IPS-11a (cell line): ENCODE data around the gene LRP1B.
"Not testable (repeated sequence)": the region's sequence is repeated elsewhere in the genome, so short reads cannot be mapped to it uniquely, and the experiment has no call there.

Experiments used
- H3K4me3 ChIP-seq: one replicate; pipeline ENCODE4 v1.5.1; 2013; ENCODE audit warnings: low read depth, low read length, control low read depth

LRP1B gene

DNA sequence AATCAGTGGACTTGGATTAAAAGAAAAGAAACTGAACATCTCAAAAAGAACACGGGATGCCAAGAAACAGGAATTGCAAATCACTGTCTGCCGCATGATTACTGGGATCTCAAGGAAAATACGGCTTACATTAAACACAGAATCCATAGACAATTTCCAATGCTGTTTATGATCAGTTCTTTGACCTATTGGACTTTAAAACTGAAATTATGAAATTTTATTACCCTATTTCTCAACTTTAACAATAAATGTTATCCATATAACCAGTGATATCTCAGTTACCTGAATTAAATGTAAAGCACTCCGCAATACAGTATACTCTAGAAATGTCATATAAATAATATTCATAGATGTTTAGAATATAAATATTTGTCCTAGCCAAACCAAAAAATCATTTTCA, 1793.8 kb downstream of the LRP1B start:
- no peak overlapping the region for H3K4me3 ChIP-seq

DNA sequence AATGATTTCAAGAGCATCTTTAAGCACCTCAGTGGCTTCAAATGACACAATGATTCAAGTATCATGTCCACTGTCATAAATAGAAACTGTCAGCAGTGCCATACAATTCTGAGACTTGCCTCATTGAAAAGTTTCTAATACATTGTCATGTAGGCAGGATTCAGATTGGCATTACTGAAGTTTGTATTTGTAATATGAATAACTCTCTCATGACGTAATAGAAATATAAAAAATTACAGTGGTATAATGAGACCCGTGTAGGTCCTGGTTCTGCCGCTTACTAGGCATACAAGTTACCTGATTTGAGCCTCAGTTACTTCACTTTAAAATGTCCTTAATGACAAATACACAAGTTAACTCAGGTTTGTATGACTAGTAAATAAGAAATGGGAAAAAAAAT, 1814.5 kb downstream of the LRP1B start:
- H3K4me3 ChIP-seq: no peak overlapping the region

DNA sequence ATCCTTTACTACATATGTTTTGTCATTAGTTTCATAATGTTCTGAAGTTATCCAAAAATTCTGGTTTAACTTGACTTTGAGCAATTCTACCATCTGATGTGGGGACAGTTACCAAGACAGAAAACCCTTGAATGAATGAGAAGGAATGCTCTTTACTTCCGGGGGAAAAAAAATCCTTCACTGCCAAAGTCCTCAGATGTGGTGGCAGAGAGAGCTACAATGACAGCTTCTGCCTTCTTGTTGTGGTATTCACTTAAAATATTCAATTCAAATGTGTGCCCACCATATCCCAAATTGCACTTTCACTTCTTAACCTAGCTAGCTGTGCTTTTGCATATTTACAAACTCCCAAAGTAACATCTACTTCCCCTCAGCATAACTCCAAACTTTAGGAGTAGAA, 1818.9 kb downstream of the LRP1B start:
- H3K4me3 ChIP-seq: no peak overlapping the region

DNA sequence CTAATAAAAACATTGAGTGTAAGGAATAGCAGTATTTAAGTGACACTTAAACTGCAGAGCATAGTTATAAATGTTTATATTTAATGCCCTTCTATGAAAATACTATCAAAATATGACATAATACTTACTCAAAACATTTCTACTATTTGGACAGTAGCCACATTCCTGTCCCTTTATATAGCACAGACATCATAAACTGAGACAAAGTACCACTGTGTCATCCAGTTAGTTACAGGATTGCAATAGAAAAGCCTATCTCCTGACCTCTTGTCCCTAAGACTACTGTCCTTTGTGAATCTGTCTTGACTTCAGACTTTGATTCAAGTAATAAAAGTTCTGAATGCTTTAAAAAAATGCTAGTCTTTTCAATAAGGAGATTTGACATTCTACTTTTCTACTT, 1822.1 kb downstream of the LRP1B start:
- H3K4me3 ChIP-seq: no peak overlapping the region

DNA sequence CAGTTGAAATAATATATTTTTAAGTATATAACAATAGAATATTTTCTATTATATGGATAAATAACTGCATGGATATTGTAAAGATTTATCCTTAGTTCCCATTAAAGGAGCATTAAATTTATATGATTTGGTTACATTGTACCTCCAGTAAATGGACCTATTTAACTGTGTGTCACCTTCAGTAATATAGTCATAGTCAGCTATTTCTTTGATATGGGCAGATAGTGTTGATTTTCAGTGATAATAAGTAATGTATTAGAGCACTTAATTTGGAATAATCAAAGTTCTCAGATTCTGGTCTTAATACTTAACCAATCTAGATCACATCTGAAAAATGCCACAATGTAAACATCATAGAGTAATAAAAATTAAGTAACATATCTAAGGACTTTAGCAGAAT, 1823.3 kb downstream of the LRP1B start:
- H3K4me3 ChIP-seq: no peak overlapping the region

DNA sequence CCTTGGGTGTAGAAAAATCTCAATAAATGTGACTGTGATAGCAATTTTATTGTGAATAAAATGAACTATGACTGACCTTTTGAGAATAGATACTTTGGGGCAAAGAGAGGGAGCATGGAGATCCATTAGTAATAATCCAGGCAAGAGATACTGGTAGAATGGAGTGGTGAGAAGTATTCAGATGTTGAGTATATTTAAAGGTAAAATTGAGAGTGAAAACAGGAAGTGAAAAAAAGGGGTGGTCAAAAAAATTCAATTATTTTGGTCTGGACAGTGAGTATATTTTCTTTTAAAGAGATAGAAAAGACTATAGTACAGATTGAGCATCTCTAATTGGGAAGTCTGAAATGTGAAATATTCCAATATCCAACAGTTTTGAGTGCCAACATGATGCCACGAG, 1835.0 kb downstream of the LRP1B start:
- H3K4me3 ChIP-seq: no peak overlapping the region

DNA sequence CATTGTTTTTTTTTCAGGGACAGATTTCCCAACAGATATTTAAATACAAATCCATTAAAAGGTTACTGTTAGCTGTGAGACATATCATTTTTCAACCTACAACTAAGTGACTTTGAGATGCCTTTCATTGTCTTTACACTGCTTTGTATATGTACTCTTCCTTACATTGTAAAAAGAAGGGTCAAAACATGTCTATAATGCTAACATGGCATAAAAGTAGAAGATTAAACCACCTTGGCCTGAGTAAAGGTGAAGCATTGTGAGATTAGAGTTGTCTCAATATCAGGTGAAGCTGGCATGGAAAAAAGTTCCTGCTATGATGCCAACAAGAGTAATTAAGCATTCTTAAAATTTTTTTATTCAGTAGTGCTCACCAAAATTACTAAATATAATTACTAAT, 1842.1 kb downstream of the LRP1B start:
- H3K4me3 ChIP-seq: no peak overlapping the region

DNA sequence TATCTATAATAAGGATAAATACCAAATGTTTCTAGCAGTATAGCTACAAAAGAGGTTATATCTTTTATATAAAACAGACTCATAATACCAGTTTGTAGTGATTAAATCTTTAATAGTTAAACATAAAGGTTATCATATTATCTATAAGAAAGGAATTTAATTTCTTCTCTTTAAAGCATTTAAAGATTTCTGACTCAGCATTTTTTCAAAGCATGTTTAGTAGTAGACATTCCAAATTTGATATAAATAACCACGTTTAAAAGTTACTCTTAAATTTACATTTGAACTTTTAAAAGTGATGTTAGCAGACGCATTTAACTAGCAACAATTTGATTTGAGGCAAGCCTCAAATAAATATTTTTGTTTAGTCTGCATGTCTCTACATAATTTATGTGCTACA, 1842.6 kb downstream of the LRP1B start:
- H3K4me3 ChIP-seq: no peak overlapping the region

DNA sequence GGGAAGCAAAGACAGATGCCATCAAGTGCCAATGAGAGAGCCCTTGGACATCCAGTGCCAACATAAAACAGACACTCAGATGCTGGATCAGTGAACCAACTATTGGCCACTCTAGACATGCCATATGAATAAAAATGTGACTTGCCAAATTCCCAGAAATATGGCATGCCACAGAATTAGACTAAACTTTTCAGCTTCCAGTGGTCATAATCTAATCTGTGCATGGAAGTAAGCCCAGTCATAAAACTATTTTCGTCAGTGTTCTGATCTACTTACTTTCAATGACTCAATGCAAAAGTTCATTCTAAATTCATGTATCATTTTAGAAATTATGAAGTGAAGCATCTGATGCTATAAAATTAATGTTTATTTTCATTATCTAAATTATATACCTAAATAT, 1844.4 kb downstream of the LRP1B start:
- H3K4me3 ChIP-seq: no peak overlapping the region

DNA sequence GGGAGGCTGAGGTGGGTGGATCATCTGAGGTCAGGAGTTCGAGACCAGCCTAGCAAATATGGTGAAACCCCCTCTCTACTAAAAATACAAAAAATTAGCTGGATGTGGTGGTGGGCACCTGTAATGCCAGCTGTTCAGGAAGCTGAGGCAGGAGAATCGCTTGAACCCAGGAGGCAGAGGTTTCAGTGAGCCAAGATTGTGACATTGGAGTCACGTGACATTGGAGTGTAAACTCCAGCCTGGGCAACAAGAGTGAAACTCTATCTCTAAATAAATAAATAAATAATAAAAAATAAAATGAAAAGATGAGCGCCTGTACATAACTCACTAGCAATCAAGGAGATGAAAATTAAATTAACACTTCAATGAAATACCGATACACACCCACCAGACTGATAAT, 1853.5 kb downstream of the LRP1B start:
- not testable (repeated sequence) for H3K4me3 ChIP-seq

DNA sequence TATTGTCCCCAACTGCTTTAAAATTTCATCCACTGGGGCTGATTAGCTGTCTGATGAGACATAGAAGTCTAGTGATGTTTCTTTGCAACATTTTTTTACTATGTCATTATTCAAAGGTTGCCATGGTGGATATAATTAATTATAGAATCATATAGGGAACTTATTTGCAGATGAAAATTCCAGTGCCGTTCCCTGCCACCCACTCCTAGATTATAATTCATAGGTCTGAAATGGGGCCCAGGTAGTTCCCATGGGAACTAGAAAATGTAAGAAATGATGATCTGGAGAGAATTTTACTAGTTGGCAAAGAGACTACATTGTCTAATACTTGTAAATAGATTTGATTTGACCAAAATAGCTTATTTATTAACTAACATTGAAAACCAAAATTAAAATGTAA, 1854.2 kb downstream of the LRP1B start:
- H3K4me3 ChIP-seq: no peak overlapping the region

DNA sequence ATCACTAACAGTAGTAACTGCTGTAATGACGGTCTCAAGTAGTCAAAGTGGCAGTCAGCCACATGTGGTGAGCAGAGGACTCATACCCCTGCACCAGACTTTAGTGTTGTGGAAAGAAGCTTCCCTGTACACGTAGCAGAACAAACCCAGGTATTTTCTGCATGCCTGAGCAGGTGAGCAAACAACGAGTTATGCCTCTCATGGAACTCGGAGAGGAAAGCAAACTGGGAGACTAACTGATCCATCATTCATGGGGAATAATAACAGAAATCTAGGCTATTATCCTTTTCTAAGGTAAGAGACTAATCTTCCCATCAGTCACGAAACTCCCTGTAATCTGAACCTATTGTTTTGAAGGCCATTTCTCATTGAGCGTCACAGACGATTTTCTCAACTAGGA, 1855.4 kb downstream of the LRP1B start:
- no peak overlapping the region for H3K4me3 ChIP-seq

DNA sequence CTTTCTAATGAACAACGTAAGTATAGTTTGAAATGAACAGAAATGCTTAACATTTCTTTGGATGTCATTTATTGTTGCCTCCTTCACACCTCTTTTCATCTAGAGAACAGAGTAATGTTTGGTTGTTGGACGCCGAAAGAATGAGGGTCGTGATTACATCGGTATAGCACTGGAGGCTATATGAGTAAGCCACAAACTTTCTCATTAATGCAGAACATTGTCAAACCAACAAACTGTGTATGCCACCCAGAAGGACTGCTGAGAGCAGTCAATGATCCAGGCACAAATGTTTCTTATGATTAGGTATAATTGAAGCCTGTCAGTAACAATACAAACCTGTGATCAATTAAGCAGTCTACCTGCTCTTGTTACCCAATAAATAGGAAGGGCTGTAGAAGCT, 1855.9 kb downstream of the LRP1B start:
- H3K4me3 ChIP-seq: no peak overlapping the region

DNA sequence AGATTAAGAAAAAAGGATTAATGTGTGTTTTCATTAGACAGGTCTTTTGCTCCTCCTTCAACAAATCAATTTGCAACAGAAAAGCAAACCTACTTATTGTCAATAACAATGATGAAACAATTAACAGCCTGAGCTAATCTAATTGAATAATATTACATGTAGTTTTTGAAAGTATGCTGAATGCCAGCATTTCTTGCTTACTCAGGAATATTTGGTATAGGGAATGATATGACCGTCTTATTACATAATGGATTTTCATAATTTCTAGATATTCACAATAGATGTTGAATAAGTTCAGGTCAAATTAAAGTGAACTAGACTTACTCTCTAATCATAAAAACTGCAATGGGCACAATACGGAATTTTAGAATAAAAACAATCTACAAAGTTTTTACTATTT, 1856.9 kb downstream of the LRP1B start:
- H3K4me3 ChIP-seq: no peak overlapping the region

DNA sequence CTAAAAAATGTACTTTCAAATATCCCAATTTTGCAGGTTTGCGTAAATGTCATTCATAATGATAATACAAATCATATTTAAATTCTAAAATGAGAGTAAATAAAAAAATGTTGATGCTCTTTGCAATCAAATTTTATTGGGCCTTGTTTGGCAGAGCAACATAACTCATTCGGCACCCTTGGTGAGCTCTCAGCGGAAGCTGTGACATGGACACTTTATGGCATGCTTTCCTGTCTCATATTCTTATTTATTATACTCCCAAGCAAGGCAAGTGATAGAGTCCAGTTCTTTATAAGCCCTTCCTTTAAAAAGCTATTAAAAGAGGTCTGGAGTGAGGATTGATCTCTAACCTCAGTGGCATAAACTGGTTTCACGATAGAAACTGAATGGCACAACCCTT, 1857.4 kb downstream of the LRP1B start:
- no peak overlapping the region for H3K4me3 ChIP-seq

DNA sequence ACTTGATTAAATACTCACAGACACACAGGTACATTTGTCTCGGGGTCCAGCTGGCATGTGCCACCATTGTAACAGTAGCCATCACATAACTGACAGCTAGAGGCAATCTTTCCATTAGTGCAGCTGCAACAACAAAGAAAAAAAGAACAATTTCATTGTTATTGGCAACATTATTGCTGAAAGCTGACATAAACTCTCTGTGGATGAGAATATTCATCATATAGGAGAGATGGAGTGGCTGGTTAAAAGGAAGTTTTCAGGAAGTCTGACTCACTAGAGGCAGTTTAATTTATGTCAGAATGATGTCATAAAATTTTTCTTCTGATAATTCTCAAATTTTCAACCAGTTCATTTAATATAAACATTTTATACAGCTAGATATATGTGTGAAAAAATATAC, 1860.6 kb downstream of the LRP1B start:
- H3K4me3 ChIP-seq: no peak overlapping the region

DNA sequence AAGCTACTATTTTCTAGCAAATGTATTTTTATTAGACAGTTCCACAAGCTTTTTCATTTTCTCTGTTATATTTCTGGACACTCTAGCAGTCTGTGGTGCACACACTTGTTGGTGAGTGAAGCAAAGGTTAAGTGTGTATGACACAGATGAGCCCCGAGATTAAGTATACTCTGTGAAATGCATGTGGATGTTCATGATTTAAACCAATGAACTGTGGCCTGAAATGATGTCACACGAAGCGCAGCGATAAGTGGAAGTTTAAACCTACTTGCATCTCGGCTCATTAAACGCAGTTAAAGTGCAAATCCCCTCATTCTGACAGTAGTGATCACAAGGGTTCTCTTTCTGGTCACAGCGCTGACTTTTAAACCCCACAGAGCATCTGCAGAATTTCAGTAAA, 1861.8 kb downstream of the LRP1B start:
- no peak overlapping the region for H3K4me3 ChIP-seq

DNA sequence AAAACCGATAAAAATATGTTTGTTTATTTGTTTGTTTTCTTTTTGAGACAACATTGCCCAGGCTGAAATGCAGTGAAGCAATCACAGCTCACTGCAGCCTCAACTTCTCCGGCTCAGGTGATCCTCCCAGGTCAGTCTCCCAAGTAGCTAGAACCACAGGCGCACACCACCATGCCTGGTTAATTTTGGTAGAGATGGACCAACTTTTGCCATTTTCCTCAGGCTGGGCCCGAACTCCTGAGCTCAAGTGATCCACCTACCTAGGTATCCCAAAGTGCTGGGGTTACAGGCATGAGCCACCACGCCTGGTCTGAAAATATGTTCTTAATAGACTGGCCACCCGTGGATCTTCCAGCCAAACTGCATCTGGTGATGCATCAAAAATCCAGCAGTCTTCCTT, 1867.9 kb downstream of the LRP1B start:
- H3K4me3 ChIP-seq: no peak overlapping the region

DNA sequence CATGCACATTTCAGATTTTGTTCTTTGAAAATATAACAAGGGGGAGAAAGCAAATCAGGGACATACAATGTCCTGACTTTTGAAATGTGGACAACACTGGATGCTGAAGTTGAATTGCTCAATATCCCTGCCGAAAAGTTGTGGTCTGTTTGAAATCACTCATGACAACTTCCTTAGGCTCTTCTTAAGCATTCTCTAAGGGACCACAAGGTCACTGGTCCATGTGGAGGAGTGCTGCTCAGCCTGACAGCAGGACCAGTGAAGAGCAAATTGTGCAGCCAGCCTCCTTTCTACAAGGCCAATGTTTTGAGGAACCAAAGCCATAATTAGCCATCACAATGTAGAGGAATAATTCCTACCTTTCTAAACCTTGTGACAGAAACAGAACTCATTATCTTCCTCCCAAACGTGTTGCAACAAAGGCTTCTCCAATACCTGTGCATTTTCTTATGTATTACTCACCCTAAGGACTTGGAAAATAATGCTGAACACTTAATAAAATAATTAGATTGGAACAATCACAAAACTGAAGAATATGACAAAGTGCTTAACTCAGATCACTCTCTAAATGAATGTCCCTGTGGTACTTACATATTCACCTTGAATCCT, 1873.0 kb downstream of the LRP1B start:
- H3K4me3 ChIP-seq: no peak overlapping the region

DNA sequence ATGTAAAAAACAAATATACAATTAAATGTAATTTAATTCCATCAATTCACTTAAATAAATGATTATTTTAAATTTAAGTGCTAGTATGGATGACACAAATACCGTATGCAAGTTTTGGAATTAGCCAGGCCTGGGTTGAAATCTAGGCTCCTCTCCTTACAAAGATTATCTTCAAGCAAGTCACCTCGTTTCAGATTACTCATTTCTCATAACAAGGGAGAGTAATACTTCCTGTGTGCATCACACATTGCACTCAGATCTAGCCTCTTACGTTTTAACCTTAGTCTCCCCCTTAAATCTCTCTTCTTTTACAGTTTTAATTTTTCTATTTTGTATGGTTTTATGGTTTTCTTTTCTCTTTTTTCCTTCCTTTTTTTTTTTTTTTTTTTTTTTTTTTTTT, 1874.7 kb downstream of the LRP1B start:
- no peak overlapping the region for H3K4me3 ChIP-seq

DNA sequence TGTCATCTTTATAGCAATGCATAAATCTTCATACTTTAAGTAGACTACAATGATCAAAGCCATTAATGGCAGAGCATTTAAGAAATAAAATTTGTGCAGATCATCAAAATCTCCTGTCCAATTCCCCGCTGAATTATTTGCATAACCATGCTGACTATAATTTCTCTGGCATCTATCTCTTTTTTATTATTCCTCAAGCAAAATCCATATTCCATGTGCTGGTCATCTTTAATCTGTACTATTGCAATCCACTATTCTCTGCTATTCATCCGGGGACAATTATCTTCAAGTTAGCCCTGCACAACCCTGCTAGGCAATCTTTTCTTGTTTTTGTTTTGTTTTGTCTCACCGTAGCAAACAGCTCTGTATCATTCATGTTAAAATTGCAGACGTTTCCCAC, 1881.0 kb downstream of the LRP1B start:
- no peak overlapping the region for H3K4me3 ChIP-seq

DNA sequence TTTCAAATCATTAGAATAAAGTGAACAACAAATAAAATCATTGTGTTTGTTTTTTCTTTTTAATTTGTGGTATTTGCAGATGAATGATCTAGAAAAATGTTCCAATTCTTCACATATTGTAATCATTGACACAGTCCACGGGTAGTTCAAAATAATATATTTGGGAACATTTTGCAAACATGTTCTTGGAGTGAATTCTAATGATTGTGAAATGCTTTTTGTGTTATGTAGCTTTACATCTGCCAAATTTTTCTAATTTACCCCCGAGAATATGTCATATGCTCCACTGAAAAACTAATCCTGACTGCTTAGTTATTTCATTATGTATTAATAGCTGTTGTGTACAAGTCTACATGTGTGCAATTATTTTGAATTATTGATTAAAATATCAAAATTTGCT, 1882.2 kb downstream of the LRP1B start:
- H3K4me3 ChIP-seq: no peak overlapping the region

DNA sequence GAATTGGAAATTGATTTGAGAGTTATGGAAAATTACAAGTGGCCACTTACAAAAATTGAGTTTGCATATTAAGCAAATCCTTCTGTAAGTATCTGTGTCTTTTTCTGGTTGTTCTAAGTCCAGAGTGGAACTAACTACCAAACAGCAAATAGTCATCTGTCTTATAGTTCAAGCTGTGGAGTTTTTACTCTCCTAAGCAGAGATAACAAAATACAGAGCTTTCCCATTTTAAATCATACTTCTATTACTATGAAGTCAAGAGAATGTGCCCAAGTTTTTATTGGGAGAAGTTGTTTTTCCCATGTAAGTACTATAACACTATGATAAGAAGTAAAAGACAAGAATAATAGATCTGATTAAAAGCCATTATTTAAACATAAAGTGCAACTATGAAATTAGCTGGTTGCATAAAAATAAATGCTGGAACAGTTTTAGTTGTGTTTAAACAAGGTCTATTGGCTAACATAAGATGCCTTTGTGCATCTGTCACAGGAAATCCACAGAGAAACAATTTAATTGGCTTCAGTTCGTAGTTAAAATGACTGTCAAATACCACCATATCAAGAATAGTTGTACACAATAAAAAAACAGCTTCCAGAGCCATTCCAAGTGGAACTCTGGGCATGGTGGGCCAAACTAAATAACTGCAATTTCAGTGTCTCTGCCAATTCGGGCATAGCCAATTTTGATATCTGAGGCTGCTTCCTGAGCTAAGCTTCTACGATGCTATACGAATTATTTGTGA, 1883.2 kb downstream of the LRP1B start:
- H3K4me3 ChIP-seq: no peak overlapping the region
